GM13976 (cell line): ENCODE measurements around the gene RWDD1.
A peak's percentile ranks its signal among the peaks of the same experiment; 100 is the strongest.

Source experiments
- DNase-seq: peaks from one replicate; pipeline ENCODE4 v3.0.0; 2012; ENCODE audit warnings: low spot score
- in situ Hi-C: fragments of 300-500 bp; cut with MboI; formaldehyde crosslinking; loops from one replicate; pipeline ENCODE4 v1.12.0; 2022; ENCODE audit warnings: low sequenced_read_pairs, mixed read lengths, inconsistent platforms; ENCODE audit not compliant: unreplicated experiment
- TF ChIP-seq, protein P1 (sequence below): IDR thresholded peaks from 2 replicates; pipeline ENCODE4 v1.5.1; 2012; ENCODE audit warnings: borderline replicate concordance, mild to moderate bottlenecking; ENCODE audit not compliant: insufficient read depth; ENCODE audit errors: extremely low read depth, missing control alignments, control extremely low read depth

The RWDD1 gene, protein sequence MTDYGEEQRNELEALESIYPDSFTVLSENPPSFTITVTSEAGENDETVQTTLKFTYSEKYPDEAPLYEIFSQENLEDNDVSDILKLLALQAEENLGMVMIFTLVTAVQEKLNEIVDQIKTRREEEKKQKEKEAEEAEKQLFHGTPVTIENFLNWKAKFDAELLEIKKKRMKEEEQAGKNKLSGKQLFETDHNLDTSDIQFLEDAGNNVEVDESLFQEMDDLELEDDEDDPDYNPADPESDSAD

DNA sequence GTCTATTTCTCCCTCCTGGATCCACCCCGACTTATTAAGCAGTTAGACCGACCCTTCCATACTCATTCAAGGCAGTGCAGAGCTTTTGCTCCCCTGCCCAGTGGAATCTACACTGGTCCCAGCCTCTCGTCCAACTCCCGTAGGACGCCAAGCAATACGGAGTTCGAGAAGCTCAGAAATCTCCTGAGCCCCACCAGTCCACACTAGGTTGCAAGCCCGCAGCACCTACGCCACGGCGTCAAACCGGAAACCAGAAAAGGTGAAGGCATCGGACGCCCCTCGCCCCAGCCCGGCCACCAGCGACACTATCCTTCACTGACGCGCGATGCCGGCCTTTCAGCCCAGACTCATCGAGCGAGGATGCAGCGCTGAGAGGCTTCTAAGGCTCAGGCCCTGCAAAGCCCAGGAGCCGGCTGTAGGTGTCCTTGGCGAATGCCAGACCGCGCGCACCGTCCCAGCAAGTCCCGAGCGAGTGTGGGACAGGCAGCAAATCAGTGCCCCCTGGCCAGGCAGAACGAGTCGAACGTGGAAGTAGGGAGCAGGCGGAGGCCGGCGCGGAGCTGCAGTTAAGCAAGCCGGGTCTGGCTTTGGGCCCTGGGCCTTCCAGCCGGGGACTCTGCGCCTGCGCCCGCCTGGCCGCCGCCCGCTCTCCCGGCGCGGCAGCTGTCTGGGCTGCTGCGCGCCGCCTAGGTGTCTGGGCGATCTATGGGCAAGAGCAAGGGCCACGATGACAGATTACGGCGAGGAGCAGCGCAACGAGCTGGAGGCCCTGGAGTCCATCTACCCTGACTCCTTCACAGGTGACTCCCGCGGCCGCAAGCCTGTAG is at the start of gene RWDD1:
RWDD1 (plus strand) TSS at position 649 of the 827 bp plus-strand sequence; CDS start at position 728, 79 bp downstream.
- TF ChIP-seq, protein P1, sequence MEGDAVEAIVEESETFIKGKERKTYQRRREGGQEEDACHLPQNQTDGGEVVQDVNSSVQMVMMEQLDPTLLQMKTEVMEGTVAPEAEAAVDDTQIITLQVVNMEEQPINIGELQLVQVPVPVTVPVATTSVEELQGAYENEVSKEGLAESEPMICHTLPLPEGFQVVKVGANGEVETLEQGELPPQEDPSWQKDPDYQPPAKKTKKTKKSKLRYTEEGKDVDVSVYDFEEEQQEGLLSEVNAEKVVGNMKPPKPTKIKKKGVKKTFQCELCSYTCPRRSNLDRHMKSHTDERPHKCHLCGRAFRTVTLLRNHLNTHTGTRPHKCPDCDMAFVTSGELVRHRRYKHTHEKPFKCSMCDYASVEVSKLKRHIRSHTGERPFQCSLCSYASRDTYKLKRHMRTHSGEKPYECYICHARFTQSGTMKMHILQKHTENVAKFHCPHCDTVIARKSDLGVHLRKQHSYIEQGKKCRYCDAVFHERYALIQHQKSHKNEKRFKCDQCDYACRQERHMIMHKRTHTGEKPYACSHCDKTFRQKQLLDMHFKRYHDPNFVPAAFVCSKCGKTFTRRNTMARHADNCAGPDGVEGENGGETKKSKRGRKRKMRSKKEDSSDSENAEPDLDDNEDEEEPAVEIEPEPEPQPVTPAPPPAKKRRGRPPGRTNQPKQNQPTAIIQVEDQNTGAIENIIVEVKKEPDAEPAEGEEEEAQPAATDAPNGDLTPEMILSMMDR, result no peak
- in situ Hi-C loops, result no loop called here

DNA sequence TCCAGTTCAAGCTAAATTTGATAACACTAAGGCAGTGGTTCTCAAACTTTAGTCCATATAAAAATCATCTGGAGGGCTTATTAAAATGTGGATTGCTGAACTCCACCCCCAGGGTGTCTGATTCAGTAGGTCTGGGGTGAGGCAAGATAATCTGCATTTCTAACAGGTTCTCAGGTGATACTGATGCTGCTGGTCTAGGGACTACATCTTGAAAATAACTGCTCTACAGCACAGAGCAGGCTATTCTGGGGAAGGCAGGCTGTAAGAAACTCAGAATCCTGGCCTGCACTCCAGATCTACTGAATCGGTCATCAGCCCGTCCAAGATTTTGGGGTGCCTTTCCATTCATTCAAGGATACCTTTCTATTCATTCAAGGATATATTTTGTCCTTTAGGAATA is 48.4 kb upstream of the RWDD1 start:
- no peak for DNase-seq
- in situ Hi-C loops, result no loop called here
- TF ChIP-seq, protein P1, result no peak

More for the DNA sequence above, at the start of gene RWDD1:
- peak; percentile 97 for DNase-seq

DNA sequence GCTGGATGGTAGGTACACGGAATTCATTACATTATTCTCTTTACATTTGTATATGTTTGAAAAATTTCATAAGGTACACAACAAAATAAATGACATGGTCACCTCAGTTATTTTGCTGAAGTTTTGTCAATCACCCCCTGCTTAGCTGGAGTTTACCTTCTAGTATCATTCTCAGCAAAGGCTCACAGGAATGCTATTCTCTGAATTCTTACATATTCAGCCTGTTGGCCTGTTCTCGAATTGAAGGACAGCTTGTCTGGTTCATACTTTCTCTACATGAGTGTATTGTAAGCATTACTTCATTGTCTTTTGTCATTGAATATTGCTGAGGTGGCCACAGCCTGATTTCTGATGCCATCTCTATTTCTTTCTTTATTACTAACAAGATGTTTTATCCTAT is 47.1 kb upstream of the RWDD1 start:
- TF ChIP-seq, protein P1, result no peak
- in situ Hi-C loops, result no loop called here
- DNase-seq, result no peak

DNA sequence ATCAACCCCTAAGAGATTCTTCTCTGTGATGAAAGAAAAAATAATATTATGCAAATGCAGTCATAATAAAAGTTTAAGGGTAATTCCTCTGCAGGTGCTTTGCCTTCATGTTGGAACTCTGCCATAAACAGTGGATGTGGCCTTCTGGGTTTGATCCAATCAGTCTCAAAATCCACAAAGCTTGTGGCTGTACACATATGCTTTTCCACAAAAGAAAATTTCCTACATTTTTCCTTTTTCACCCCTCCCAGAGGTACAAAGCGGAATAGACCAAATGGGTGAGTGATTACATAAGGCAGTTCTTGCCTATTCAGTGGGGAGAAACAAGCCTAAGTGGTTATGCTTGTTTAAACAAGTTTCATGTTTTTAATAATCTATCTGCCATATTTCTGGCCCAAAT is 43.2 kb upstream of the RWDD1 start:
- TF ChIP-seq, protein P1, result no peak
- in situ Hi-C loops, result no loop called here
- DNase-seq, result no peak

DNA sequence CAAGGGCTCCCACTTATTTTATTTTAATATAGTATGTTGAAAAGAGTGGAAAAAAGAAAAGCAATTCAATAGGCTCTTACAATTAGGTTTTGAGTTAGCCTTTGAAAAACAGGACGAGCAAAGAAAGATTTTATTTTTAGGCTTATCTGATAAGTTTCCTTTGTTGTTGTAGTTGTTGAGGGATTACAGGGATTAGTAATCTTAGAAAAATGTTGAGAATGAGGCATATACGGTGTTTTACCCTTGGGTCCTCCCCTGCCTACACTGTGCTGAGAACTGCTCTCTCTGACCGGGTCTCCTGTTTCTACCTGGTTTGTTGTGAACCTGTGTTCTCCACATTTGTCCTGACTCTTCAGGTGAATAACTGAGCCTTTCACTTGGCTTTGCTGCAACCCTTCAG is 42.5 kb upstream of the RWDD1 start:
- TF ChIP-seq, protein P1, result no peak
- in situ Hi-C loops, result no loop called here
- DNase-seq, result no peak

DNA sequence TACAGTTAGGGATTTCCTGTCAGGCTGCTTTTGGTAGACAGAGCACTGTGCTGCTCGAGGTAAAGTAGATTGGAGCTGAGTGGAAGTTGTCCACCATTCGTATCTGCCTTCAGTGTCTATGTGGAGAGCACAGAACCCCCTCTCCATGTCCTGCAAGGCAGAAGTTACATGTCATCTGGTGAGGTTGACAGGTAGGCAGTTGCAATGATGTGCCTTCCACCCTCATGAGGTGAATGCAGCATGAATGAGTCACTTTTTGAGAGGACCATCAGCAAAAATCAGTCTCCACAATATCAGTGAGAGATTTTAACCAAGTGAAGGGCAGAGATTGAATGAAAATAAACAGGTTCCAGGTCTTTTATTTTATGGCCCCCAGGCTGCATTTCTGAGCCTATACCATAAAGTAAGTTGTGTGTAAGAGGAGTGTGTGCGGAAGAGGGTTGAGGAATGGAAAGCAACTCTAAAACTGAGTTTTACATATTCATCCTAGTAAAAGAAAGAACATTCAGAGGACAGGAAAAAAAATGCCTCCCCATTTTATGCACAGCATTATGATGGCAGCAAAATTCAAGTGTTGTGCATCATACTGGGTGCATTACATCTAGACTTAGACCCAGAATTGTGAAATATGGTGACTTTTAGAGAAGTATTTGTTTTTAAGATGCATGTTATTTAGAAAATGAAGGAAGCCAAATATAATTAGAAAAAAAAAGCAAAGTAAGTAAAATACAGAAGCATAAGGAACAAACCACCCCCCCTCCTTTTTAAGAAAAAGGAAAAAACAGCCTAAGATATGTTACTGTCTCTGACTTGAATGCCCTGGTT is 41.6 kb upstream of the RWDD1 start:
- TF ChIP-seq, protein P1, result no peak
- in situ Hi-C loops, result no loop called here
- no peak for DNase-seq
